ENCODE data around the gene LGALS1.

GRCh38 chr22:37692627-37693285 lies 17.3 kb downstream of the LGALS1 start:
- TF ChIP-seq EZH2 (IDR thresholded peaks at IDR 0.05; ENCODE audit: borderline replicate concordance, insufficient read depth, low read depth, low read length, poor library complexity, severe bottlenecking) (no peak), CTCF (IDR thresholded peaks at IDR 0.05) (no peak)

Data from B cell (primary cell).